Activated CD8-positive, alpha-beta memory T cell treated with anti-CD3 and anti-CD28 coated beads, Interleukin-2, amount 50 U/mL, for 48 hours (primary cell): ENCODE measurements around the gene TSPAN8.
"Not testable (repeated sequence)": the region's sequence is repeated elsewhere in the genome, so short reads cannot be mapped to it uniquely, and the experiment has no call there.

Source experiments
- DNase-seq: peaks from one replicate; pipeline ENCODE4 v3.0.0-alpha.2; 2020

TSPAN8 gene

GRCh38 chr12:71157601-71158233 is at the start of gene TSPAN8:
Gene TSPAN8, minus strand, starts transcription at chr12:71157999. Its CDS starts 321 bp downstream, at chr12:71157678.
- DNase-seq = no peak

DNA sequence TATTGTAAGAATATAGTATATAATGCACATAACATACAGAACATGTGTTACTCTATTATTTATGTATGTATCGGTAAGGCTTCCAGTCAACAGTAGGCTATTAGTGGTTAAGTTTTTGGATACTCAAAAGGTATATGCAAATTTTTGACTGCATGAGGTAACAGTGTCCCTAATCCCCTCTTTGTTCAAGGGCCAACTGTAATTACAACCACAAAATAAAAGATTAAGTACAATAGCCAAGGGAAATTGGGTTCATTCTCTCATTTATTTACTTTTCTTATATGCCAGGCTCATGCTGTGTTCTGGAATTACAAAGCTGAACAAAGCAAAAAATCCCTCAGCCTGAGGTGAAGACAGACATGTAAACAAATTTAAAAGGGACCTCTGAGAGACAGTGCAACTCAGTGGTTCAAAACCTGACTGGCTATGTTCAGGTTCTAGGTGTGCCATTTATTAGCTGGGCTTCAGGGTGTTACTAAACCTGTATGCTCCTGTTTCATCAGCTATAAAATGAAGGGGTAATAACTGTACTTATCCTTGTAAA is 43.4 kb upstream of the TSPAN8 start:
- DNase-seq = no peak

DNA sequence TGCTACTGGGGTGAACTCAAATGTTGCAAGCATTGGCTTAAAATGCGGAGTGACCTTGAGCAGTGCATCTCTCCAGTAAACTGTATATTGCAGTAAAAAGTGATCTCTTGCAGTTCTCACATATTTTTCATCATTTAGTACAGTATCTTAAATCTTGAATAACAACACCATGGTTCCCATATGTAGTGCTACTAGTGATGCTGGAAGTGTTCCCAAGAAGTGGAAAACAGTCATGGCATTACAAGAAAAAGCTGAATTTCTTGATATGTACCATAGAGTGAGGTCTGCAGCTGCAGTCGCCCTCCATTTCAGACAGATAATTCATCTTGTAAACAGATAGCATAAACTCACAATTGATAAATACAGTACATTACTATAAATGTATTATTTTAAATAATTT is 42.9 kb upstream of the TSPAN8 start:
- DNase-seq = no peak

- DNase-seq = no peak
Observed at GRCh38 chr12:71197460-71197859, 39.7 kb upstream of the TSPAN8 start.

DNA sequence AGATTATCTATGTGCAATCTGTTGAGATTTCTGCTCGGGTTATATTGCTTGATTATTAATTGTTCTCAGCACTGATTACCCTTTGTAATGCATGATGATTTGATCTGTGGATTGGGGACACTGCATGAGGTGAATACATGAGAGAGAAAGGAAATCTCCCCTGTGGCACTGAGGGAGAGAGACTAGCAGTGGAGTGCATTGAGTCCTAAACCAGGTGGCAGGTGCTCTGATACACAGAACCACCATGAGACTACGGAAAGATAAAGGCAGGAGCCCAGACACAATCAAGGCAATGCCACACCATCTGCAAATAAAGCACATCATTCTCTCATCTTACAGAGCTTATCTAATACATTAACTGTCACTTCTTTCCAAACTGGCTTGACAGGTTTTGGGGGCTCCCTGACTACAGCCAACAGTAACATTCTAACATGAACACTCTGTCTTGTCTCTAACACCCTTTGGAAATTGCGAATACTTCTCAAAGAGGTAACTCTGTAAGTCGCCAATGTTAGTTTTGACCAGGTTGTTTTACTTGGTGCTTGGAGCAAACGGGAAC is 37.6 kb upstream of the TSPAN8 start:
- DNase-seq = no peak

DNA sequence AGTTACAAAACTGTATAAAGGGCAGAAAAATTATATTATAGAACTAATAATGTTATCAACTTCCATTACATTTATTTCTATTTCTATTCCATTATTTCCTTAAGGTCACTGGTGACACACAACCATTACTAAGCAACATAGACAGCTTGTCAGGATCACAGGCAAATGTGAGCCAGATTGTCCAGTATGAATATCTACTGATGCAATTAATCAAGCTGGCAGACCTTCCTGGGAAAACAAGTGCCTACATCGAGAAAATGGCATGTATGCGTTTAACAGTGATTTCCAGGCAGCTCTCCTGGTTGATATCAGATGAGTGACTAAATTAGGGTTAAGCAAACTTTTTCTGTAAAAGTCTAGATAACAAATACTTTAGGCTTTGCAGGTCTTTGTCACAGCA is 36.9 kb upstream of the TSPAN8 start:
- DNase-seq = no peak

GRCh38 chr12:71193041-71193440 is 35.2 kb upstream of the TSPAN8 start:
- no peak for DNase-seq

DNA sequence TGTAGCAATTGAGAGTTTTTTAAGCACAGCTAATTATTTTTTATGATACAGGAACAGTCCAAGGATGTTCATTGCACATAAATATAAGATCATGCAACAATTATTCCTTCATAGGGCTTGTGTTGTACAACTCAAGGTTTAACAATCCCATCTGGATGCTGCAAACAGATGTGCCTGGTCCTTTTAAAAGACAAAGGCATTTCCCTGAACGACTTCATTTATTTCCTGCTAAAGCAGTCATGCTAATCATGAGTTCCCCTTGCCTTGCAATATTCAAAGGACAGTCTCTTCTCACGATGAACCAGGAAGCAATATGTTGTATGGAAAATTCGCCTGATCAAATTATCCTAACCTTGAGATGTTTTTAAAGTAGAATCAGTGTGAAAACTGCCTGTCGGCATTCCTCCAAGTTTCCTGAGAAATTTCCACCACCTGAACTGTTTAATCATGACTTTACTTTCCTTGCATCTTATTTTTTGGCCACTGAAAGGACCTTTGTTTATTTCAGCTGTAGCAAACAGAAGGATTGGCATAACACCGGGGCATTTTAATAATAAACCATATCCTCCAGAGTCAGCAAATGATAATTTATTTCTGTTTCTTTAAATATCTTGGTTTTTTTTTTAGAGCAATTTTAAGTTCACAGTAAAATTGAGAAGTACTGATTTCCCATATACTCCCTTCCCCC is 33.9 kb upstream of the TSPAN8 start:
- no peak for DNase-seq

DNA sequence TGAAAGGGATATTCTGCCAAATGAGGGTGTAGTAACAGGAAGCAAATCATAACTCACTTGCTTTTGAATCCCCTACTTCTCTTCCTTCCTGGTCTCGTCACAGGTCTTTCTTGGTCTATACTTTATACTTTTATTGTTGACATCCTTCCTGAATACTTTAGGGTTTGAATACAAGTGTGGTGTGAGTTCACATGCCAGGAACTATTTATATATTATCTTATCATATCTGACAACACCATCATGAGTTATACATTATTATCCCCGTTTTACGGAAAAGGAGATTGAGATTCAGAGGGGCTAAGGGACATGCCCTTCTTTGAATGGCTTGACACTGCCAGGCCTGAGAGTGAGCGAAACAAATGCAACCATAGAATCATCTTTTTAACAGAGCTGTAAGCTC is 33.0 kb upstream of the TSPAN8 start:
- no peak for DNase-seq

DNA sequence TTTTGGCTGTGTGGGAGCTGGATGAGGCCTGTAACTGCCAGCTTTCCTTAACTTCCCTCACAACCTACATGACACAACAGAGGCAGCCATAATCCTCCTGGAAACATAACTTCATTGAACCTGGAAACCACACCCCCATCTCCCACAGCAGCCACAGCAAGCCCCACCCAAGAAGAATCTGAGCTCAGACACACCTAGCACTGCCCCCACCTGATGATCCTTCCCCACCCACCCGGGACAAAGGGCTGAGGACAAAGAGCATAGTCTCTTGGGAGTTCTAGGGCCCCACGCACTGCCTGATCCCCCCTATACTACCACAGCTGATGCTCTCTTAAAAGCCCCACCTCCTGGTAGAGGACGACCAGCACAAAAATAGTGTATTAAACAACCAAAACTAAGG is 29.6 kb upstream of the TSPAN8 start:
- no peak for DNase-seq

- DNase-seq = no peak
Observed at GRCh38 chr12:71186571-71187288, 28.9 kb upstream of the TSPAN8 start.

DNA sequence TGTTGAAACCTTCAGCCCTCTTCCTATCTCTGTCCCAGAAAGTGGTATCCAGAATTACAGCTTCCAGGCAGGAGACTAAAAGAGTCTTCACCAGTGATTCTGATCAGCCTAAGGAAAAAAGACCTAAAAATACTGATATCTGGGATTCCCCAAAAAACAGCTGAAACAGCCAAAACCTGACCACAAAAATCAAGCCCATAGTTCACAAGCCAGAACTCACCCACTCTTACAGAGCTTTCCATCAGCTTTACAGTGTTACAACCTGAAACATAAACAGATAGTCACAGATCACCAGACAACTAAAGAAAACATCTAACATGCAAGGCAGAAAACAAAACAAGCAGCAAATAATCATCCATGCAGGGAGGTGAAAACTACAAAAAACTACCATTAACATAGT is 26.0 kb upstream of the TSPAN8 start:
- no peak for DNase-seq

GRCh38 chr12:71183018-71183417 is 25.2 kb upstream of the TSPAN8 start:
- no peak for DNase-seq

DNA sequence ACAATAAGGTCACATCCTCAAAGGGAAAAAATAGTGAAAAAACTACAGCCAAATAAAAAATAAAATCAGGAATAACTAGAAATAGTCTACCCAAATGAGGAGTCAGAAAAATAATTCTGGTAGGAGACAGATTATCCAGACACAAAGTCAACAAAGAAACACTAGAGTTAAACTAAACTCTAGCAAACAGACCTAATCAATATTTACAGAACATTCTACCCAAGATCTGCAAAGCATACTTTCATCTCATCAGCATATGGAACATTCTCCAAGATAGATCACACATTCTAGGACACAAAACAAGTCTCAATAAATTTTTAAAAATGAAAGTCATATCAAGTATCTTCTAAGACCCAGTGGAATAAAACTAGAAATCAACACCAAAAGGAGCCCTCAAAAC is 20.4 kb upstream of the TSPAN8 start:
- DNase-seq = no peak

GRCh38 chr12:71174825-71175224 is 17.0 kb upstream of the TSPAN8 start:
- no peak for DNase-seq

DNA sequence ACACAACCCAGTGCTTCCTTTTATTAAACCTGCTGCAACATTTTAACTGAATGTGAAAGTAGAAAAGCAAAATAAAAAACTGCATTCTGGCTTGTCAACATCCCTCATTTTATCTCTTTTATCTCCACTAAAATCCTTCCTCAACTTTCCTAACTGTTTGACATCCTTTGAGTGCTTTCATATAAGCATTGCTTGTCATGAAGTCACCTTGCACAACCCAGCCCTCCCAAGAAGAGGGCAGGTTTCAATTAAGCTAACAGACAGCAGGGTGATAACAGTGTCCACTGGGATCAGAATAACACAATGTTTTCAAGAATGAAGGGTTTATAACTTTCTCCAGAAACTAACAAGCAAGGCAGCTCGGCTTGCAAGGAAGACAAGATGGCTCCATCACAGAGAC is 16.3 kb upstream of the TSPAN8 start:
- no peak for DNase-seq

DNA sequence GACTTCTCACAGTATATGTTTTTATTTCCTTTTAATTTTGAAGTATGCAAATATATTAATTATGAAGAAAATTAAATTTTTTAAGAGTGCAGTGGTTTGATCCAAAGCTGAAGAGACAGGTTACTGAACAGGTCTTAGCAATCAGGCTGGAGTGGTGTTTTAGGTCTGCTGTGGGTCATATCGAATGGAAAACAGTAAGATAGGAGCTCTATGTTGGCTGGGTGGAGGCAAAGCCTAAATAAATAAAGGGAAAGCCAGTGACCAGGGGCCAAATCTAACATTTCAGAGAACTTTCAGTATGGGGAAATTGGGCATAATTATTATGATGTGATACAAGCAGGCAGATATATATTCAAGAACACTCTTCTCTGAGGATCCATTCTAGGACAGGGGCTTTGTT is 12.7 kb upstream of the TSPAN8 start:
- no peak for DNase-seq

- no peak for DNase-seq
Observed at GRCh38 chr12:71169286-71169685, 11.5 kb upstream of the TSPAN8 start.

- no peak for DNase-seq
Observed at GRCh38 chr12:71166862-71167496, 9.2 kb upstream of the TSPAN8 start.

DNA sequence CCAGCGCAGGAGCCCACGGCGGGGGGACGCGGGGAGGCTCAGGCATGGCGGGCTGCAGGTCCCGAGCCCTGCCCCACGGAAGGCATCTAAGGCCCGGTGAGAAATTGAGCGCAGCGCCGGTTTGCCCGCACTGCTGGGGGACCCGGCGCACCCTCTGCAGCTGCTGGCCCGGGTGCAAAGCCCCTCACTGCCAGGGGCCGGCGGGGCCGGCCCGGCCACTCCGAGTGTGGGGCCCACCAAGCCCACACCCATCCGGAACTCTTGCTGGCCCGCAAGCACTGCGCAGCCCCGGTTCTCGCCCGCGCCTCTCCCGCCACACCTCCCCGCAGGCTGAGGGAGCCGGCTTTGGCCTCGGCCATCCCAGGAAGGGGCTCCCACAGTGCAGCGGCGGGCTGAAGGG is 8.5 kb upstream of the TSPAN8 start:
- DNase-seq = no peak

DNA sequence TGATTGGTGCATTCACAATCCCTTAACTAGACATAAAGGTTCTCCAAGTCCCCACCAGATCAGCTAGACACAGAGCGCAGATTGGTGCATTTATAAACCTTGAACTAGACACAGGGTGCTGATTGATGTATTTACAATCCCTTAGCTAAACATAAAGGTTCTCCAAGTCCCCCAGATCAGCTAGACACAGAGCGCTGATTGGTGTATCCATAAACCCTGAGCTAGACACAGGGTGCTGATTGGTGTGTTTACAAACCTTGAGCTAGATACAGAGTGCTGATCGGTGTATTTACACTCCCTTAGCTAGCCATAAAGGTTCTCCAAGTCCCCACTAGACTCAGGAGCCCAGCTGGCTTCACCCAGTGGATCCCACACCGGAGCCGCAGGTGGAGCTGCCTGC is 8.0 kb upstream of the TSPAN8 start:
- not testable (repeated sequence) for DNase-seq

- DNase-seq = no peak
Observed at GRCh38 chr12:71164568-71165197, 6.9 kb upstream of the TSPAN8 start.

- no peak for DNase-seq
Observed at GRCh38 chr12:71164166-71164565, 6.4 kb upstream of the TSPAN8 start.
